Trophoblast cell (in vitro differentiated cells and primary cell): ENCODE measurements around the gene CLCA2.

Source experiments
- DNase-seq, 2 donors: peaks; one replicate each; pipeline ENCODE4 v3.0.0-alpha.2; 2016
- H2AFZ ChIP-seq: 2 replicates; pipeline ENCODE4 v1.6.1; 2013; ENCODE audit warnings: low read length, moderate library complexity, mild to moderate bottlenecking; ENCODE audit not compliant: insufficient read depth, poor library complexity
- H2AK5ac ChIP-seq: 2 replicates; pipeline ENCODE4 v1.6.1; 2013; ENCODE audit warnings: mild to moderate bottlenecking, low read length
- H2BK120ac ChIP-seq: 2 replicates; pipeline ENCODE4 v1.6.1; 2013; ENCODE audit warnings: low read length, mild to moderate bottlenecking, moderate library complexity; ENCODE audit not compliant: insufficient read depth, poor library complexity
- H2BK12ac ChIP-seq: 2 replicates; pipeline ENCODE4 v1.6.1; 2013; ENCODE audit warnings: mild to moderate bottlenecking, low read length, moderate library complexity
- H2BK5ac ChIP-seq: 2 replicates; pipeline ENCODE4 v1.6.1; 2013; ENCODE audit warnings: low read length, low read depth, moderate library complexity, mild to moderate bottlenecking; ENCODE audit not compliant: poor library complexity
- H3K14ac ChIP-seq: 2 replicates; pipeline ENCODE4 v1.6.1; 2013; ENCODE audit warnings: mild to moderate bottlenecking, low read length
- H3K18ac ChIP-seq: 2 replicates; pipeline ENCODE4 v1.6.1; 2013; ENCODE audit warnings: mild to moderate bottlenecking, low read length
- H3K23ac ChIP-seq: 2 replicates; pipeline ENCODE4 v1.6.1; 2013; ENCODE audit warnings: low read length
- H3K27ac ChIP-seq: 2 replicates; pipeline ENCODE4 v1.5.1; 2013; ENCODE audit warnings: low read depth, mild to moderate bottlenecking, inconsistent platforms, low read length, moderate library complexity
- H3K27me3 ChIP-seq: 2 replicates; pipeline ENCODE4 v1.6.1; 2013; ENCODE audit warnings: inconsistent platforms, mild to moderate bottlenecking, low read length, moderate library complexity; ENCODE audit not compliant: insufficient read depth
- H3K36me3 ChIP-seq, 2 experiments: 1 replicate in 1 of 2; 2 replicates in 1 of 2; pipeline ENCODE4 v1.6.1; 2013; ENCODE audit warnings: low read length in 2 of 2, mild to moderate bottlenecking in 2 of 2, moderate library complexity in 1 of 2; ENCODE audit not compliant: insufficient read depth in 2 of 2, control insufficient read depth in 1 of 2
- H3K4ac ChIP-seq: 2 replicates; pipeline ENCODE4 v1.6.1; 2013; ENCODE audit warnings: low read depth, mild to moderate bottlenecking, low read length, moderate library complexity
- H3K4me1 ChIP-seq, 2 experiments: 1 replicate in 1 of 2; 2 replicates in 1 of 2; pipeline ENCODE4 v1.6.1; 2013; ENCODE audit warnings: low read length in 2 of 2, mild to moderate bottlenecking in 2 of 2, moderate library complexity in 1 of 2; ENCODE audit not compliant: insufficient read depth in 2 of 2, control insufficient read depth in 1 of 2
- H3K4me2 ChIP-seq: 2 replicates; pipeline ENCODE4 v1.6.1; 2013; ENCODE audit warnings: inconsistent platforms, mild to moderate bottlenecking, low read length, moderate library complexity
- H3K4me3 ChIP-seq: 2 replicates; pipeline ENCODE4 v1.5.1; 2013; ENCODE audit warnings: mild to moderate bottlenecking, low read depth, low read length, inconsistent platforms
- H3K79me1 ChIP-seq: one replicate; pipeline ENCODE4 v1.6.1; 2013; ENCODE audit warnings: low read length
- H3K79me2 ChIP-seq: 2 replicates; pipeline ENCODE4 v1.6.1; 2013; ENCODE audit warnings: low read length, mild to moderate bottlenecking; ENCODE audit not compliant: control insufficient read depth, insufficient read depth, poor library complexity
- H3K9ac ChIP-seq: 2 replicates; pipeline ENCODE4 v1.6.1; 2013; ENCODE audit warnings: mild to moderate bottlenecking, low read length
- H3K9me3 ChIP-seq: 2 replicates; pipeline ENCODE4 v1.6.1; 2013; ENCODE audit warnings: low read depth, mild to moderate bottlenecking, control low read depth, inconsistent platforms, low read length; ENCODE audit not compliant: insufficient read depth
- H4K12ac ChIP-seq: 2 replicates; pipeline ENCODE4 v1.6.1; 2013; ENCODE audit warnings: low read depth, mild to moderate bottlenecking, low read length, moderate library complexity
- H4K8ac ChIP-seq: 2 replicates; pipeline ENCODE4 v1.6.1; 2013; ENCODE audit warnings: low read depth, mild to moderate bottlenecking, low read length, moderate library complexity
- H4K91ac ChIP-seq: one replicate; pipeline ENCODE4 v1.6.1; 2013; ENCODE audit warnings: low read depth, mild to moderate bottlenecking, low read length, moderate library complexity
- WGBS: extraction: QIAGEN DNeasy Blood & Tissue Kit; methylation state at CpG from one replicate; pipeline ENCODE4 v1.1.7; 2013; ENCODE audit warnings: missing lambda C conversion rate; ENCODE audit not compliant: insufficient read length, insufficient coverage; ENCODE audit errors: extremely low coverage; 5-methylcytosine and 5-hydroxymethylcytosine counted together

CLCA2 gene

DNA sequence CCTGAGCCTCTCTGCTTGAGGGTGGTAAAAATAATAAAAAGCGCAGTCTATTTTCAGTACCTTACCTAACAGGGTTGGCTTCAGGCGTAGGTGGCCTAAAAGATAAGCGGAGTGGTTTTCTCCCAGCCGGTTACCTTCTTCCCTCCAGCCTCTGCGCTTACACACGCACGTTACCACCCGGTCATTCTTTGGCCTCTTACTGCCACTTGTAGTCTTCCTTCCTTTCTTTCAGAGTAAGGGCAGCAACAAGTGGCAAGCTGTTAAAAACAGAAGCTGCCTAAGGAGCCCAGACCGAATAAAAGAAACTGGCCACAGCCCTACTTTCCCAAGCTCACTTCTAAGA lies 80.1 kb downstream of the CLCA2 start:
- no peak overlapping the region for H2AK5ac ChIP-seq
- H3K9me3 ChIP-seq, result no peaks in the 10 kb centered on the region
- H3K18ac ChIP-seq, result no peak overlapping the region
- H3K36me3 ChIP-seq, result no peaks in the 10 kb centered on the region
- H3K79me2 ChIP-seq, result peaks cover 2% of the 10 kb centered on the region
- peak overlapping the region; percentile 32 for H4K8ac ChIP-seq
- peak overlapping the region; percentile 51 for H2BK12ac ChIP-seq
- H3K23ac ChIP-seq, result no peak overlapping the region
- peak overlapping the region; percentile 56 for H2AFZ ChIP-seq
- H3K4ac ChIP-seq, result no peak overlapping the region
- peak overlapping the region; percentile 34 for H4K91ac ChIP-seq
- H3K27ac ChIP-seq, result peak overlapping the region; percentile 95
- H3K4me3 ChIP-seq, result no peak overlapping the region
- no peaks in the 10 kb centered on the region for H3K27me3 ChIP-seq
- WGBS, result no CpG with 5 or more reads among the region's 9 CpGs
- H3K9ac ChIP-seq, result no peak overlapping the region
- DNase-seq, result peak; percentile 11 to 45
- no peak overlapping the region for H3K14ac ChIP-seq
- H3K4me1 ChIP-seq, result peaks cover 13% of the 10 kb centered on the region in 2 experiments
- H2BK120ac ChIP-seq, result no peak overlapping the region
- no peak overlapping the region for H4K12ac ChIP-seq
- H3K4me2 ChIP-seq, result peak overlapping the region; percentile 77
- no peak overlapping the region for H2BK5ac ChIP-seq
- H3K79me1 ChIP-seq, result peaks cover 18% of the 10 kb centered on the region

DNA sequence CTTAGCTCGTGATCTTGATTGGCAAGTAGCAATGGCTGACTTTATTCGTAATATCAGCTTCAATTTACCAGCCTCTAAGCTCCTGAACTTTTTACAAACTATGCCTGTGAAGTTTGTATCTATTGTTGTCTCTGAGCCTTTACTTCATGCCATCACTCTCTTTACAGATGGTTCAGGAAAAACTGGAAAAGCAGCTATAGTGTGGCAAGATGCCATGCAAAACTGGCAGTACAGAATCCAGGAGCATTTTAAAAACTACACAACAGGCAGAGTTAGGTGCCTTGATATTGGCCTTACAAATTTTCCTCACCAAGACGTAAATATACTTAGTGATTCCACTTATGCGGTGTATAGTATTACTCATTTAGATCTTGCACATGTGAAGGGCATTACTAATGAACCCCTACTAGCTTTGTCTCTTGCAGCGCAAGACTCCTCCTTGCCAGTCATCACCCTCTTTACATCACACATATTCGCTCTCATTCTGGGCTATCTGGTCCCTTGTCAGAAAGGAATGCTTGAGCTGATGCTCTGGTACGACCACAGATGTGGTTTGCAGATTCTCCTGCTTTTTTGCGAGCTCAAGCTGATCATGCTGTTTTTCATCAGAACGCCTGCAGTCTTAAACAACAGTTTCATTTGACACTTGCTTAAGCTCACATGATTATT lies 81.1 kb downstream of the CLCA2 start:
- WGBS, result no CpG with 5 or more reads among the region's 9 CpGs
- no peaks in the 10 kb centered on the region for H3K27me3 ChIP-seq

DNA sequence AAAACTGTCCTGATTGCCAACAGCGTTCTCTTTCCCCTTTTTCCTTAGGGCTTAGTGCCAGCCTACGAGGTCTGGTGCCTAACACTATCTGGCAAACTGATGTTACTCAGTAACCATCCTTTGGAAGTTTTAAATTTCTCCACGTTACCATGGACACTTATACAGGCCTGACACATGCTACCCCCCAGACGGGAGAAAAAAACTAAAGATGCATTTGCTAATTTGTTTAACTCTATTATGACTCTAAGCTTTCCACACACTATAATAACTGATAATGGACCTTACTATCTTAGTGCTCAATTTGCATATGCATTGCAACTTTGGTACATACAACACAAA lies 81.6 kb downstream of the CLCA2 start:
- H2BK5ac ChIP-seq, result no peak overlapping the region
- no peak overlapping the region for H4K8ac ChIP-seq
- no peak overlapping the region for H2BK120ac ChIP-seq
- DNase-seq, result no peak
- H3K14ac ChIP-seq, result no peak overlapping the region
- no peaks in the 10 kb centered on the region for H3K27me3 ChIP-seq
- no peak overlapping the region for H3K4me3 ChIP-seq
- H3K9ac ChIP-seq, result no peak overlapping the region
- no peak overlapping the region for H3K4ac ChIP-seq
- H2AFZ ChIP-seq, result no peak overlapping the region
- no peak overlapping the region for H4K12ac ChIP-seq
- H2BK12ac ChIP-seq, result no peak overlapping the region
- peaks cover 18% of the 10 kb centered on the region for H3K79me1 ChIP-seq
- no peak overlapping the region for H3K4me2 ChIP-seq
- H2AK5ac ChIP-seq, result no peak overlapping the region
- H4K91ac ChIP-seq, result no peak overlapping the region
- H3K27ac ChIP-seq, result no peak overlapping the region
- H3K9me3 ChIP-seq, result no peaks in the 10 kb centered on the region
- no CpG with 5 or more reads among the region's 4 CpGs for WGBS
- H3K79me2 ChIP-seq, result peaks cover 2% of the 10 kb centered on the region
- H3K18ac ChIP-seq, result no peak overlapping the region
- H3K36me3 ChIP-seq, result no peaks in the 10 kb centered on the region
- H3K23ac ChIP-seq, result no peak overlapping the region
- H3K4me1 ChIP-seq, result peaks cover 13% of the 10 kb centered on the region in 2 experiments

More for the DNA sequence above, 81.1 kb downstream of the CLCA2 start:
- H3K23ac ChIP-seq, result no peak overlapping the region
- H3K36me3 ChIP-seq, result no peaks in the 10 kb centered on the region
- no peak overlapping the region for H4K8ac ChIP-seq
- H3K79me2 ChIP-seq, result peaks cover 2% of the 10 kb centered on the region
- H3K27ac ChIP-seq, result no peak overlapping the region
- H3K9ac ChIP-seq, result no peak overlapping the region
- H2BK12ac ChIP-seq, result no peak overlapping the region
- H3K4me1 ChIP-seq, result peaks cover 13% of the 10 kb centered on the region in 2 experiments
- no peak overlapping the region for H4K91ac ChIP-seq
- peaks cover 18% of the 10 kb centered on the region for H3K79me1 ChIP-seq
- no peak overlapping the region for H3K4me3 ChIP-seq
- H2BK5ac ChIP-seq, result no peak overlapping the region
- H3K18ac ChIP-seq, result no peak overlapping the region
- H3K14ac ChIP-seq, result no peak overlapping the region
- H2AK5ac ChIP-seq, result no peak overlapping the region
- no peak overlapping the region for H4K12ac ChIP-seq
- no peak overlapping the region for H3K4ac ChIP-seq
- H2BK120ac ChIP-seq, result no peak overlapping the region
- no peak overlapping the region for H2AFZ ChIP-seq
- H3K9me3 ChIP-seq, result no peaks in the 10 kb centered on the region
- DNase-seq, result no peak
- no peak overlapping the region for H3K4me2 ChIP-seq
